Measurements from ENCODE around the gene WDFY4.

WDFY4 gene

GRCh38 chr10:48656241-48656913 lies 28.3 kb upstream of the WDFY4 start:
- ATAC-seq = peak; percentile 95
- DNase-seq = peak; percentile 94

GRCh38 chr10:48656914-48657305 lies 27.8 kb upstream of the WDFY4 start:
- ATAC-seq (no peak), DNase-seq (no peak)

- DNase-seq = no peak
- ATAC-seq = no peak
Observed at GRCh38 chr10:48657416-48657815, 27.3 kb upstream of the WDFY4 start.

GRCh38 chr10:48658243-48658974 lies 26.3 kb upstream of the WDFY4 start:
- DNase-seq (peak; percentile 66), ATAC-seq (no peak)

- no peak for ATAC-seq
Observed at GRCh38 chr10:48658975-48659269, 25.8 kb upstream of the WDFY4 start.

GRCh38 chr10:48659790-48660189 lies 24.9 kb upstream of the WDFY4 start:
- DNase-seq (no peak), ATAC-seq (no peak)

More at GRCh38 chr10:48658975-48659269, 25.8 kb upstream of the WDFY4 start:
- no peak for DNase-seq

GRCh38 chr10:48661441-48661840 lies 23.2 kb upstream of the WDFY4 start:
- ATAC-seq = no peak
- DNase-seq = no peak

- no peak for DNase-seq
Observed at GRCh38 chr10:48667960-48668590, 16.6 kb upstream of the WDFY4 start.

GRCh38 chr10:48670978-48671913 lies 13.4 kb upstream of the WDFY4 start:
- DNase-seq (peak; percentile 32), ATAC-seq (peak; percentile 62)

More at GRCh38 chr10:48667960-48668590, 16.6 kb upstream of the WDFY4 start:
- peak; percentile 50 for ATAC-seq

- ATAC-seq = peak; percentile 23
- no peak for DNase-seq
Observed at GRCh38 chr10:48671914-48672595, 12.6 kb upstream of the WDFY4 start.

- no peak for ATAC-seq
- DNase-seq = no peak
Observed at GRCh38 chr10:48672596-48673265, 11.9 kb upstream of the WDFY4 start.

GRCh38 chr10:48677625-48678024 lies 7.0 kb upstream of the WDFY4 start:
- ATAC-seq = no peak
- DNase-seq = no peak

GRCh38 chr10:48678041-48678440 lies 6.6 kb upstream of the WDFY4 start:
- no peak for DNase-seq
- no peak for ATAC-seq

GRCh38 chr10:48681740-48682139 lies 2.9 kb upstream of the WDFY4 start:
- ATAC-seq (peak; percentile 19), DNase-seq (no peak)

GRCh38 chr10:48682265-48682664 lies 2.4 kb upstream of the WDFY4 start:
- DNase-seq = no peak
- ATAC-seq = no peak

- ATAC-seq (no peak), DNase-seq (no peak)
Observed at GRCh38 chr10:48683424-48683823, 1.2 kb upstream of the WDFY4 start.

GRCh38 chr10:48683868-48684267 lies 805 bp upstream of the WDFY4 start:
- DNase-seq (no peak), ATAC-seq (no peak)

GRCh38 chr10:48684463-48684791 lies 246 bp upstream of the WDFY4 start:
- ATAC-seq (no peak), DNase-seq (no peak)

- DNase-seq = no peak
- no peak for ATAC-seq
Observed at GRCh38 chr10:48685731-48686130, 1.1 kb downstream of the WDFY4 start.

GRCh38 chr10:48690791-48691660 lies 6.4 kb downstream of the WDFY4 start:
- DNase-seq (no peak), ATAC-seq (no peak)
